ENCODE results near the gene FSTL4. TPM values are rescaled to one million over a fixed set of nuclear protein-coding genes. Genes with fewer than 3 reads are reported as not detected.

FSTL4 gene
- total and polyA plus RNA-seq, 4 donors: 0.08 to 1.4 (median 0.31) TPM

- ATAC-seq (ENCODE audit: insufficient read depth, low FRiP score) (no peak), DNase-seq (no peak)
- no peak overlapping the region for H3K4me3 ChIP-seq
- H3K9ac ChIP-seq (ENCODE audit: insufficient read depth in 1 of 2, low read length in 2 of 2): no peak overlapping the region
- H3K27me3 ChIP-seq (ENCODE audit: control insufficient read depth in 3 of 3, insufficient read depth in 3 of 3, low read length in 2 of 3): peaks cover 0 to 8% (median 0%) of the 10 kb centered on the region in 3 donors
- TF ChIP-seq, protein P1, sequence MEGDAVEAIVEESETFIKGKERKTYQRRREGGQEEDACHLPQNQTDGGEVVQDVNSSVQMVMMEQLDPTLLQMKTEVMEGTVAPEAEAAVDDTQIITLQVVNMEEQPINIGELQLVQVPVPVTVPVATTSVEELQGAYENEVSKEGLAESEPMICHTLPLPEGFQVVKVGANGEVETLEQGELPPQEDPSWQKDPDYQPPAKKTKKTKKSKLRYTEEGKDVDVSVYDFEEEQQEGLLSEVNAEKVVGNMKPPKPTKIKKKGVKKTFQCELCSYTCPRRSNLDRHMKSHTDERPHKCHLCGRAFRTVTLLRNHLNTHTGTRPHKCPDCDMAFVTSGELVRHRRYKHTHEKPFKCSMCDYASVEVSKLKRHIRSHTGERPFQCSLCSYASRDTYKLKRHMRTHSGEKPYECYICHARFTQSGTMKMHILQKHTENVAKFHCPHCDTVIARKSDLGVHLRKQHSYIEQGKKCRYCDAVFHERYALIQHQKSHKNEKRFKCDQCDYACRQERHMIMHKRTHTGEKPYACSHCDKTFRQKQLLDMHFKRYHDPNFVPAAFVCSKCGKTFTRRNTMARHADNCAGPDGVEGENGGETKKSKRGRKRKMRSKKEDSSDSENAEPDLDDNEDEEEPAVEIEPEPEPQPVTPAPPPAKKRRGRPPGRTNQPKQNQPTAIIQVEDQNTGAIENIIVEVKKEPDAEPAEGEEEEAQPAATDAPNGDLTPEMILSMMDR (IDR thresholded peaks at IDR 0.05; ENCODE audit: control extremely low read depth, extremely low read depth): no peak
- peaks cover 0 to 6% (median 0%) of the 10 kb centered on the region in 5 donors for H3K4me1 ChIP-seq (ENCODE audit: control insufficient read depth in 5 of 5, insufficient read depth in 5 of 5, low read length in 5 of 5)
- H3K9me3 ChIP-seq (ENCODE audit: control insufficient read depth in 4 of 4, insufficient read depth in 3 of 4, low read length in 3 of 4): no peaks in the 10 kb centered on the region
- no peaks in the 10 kb centered on the region for H3K36me3 ChIP-seq (ENCODE audit: control insufficient read depth in 4 of 4, insufficient read depth in 4 of 4, low read length in 4 of 4)
- H3K27ac ChIP-seq (ENCODE audit: low read depth in 1 of 2, low read length in 1 of 2): no peak overlapping the region
- WGBS, 2 donors: 88 to 91% methylated on average over 4 of the region's 4 CpGs
Observed at GRCh38 chr5:133533541-133533940, 78.8 kb downstream of the FSTL4 start.

GRCh38 chr5:133531594-133531993 lies 80.7 kb downstream of the FSTL4 start:
- Histone ChIP-seq H3K9me3 (ENCODE audit: control insufficient read depth in 4 of 4, insufficient read depth in 3 of 4, low read length in 3 of 4) (no peaks in the 10 kb centered on the region), H3K27ac (ENCODE audit: low read depth in 1 of 2, low read length in 1 of 2) (no peak overlapping the region), H3K36me3 (ENCODE audit: control insufficient read depth in 4 of 4, insufficient read depth in 4 of 4, low read length in 4 of 4) (no peaks in the 10 kb centered on the region), H3K27me3 (ENCODE audit: control insufficient read depth in 3 of 3, insufficient read depth in 3 of 3, low read length in 2 of 3) (no peaks in the 10 kb centered on the region), H3K9ac (ENCODE audit: insufficient read depth in 1 of 2, low read length in 2 of 2) (no peak overlapping the region), H3K4me3 (no peak overlapping the region), H3K4me1 (ENCODE audit: control insufficient read depth in 5 of 5, insufficient read depth in 5 of 5, low read length in 5 of 5) (peaks cover 0 to 11% (median 4%) of the 10 kb centered on the region in 5 donors)
- DNase-seq (peak in 2 of 3 donors; percentile 43 to 46), ATAC-seq (ENCODE audit: insufficient read depth, low FRiP score) (no peak)
- TF ChIP-seq, protein P1 (IDR thresholded peaks at IDR 0.05; ENCODE audit: control extremely low read depth, extremely low read depth): no peak
- WGBS, 2 donors: 63 to 79% methylated on average over 4 of the region's 4 CpGs

GRCh38 chr5:133531178-133531577 lies 81.2 kb downstream of the FSTL4 start:
- Histone ChIP-seq H3K36me3 (ENCODE audit: control insufficient read depth in 4 of 4, insufficient read depth in 4 of 4, low read length in 4 of 4) (no peaks in the 10 kb centered on the region), H3K9ac (ENCODE audit: insufficient read depth in 1 of 2, low read length in 2 of 2) (no peak overlapping the region), H3K4me3 (no peak overlapping the region), H3K9me3 (ENCODE audit: control insufficient read depth in 4 of 4, insufficient read depth in 3 of 4, low read length in 3 of 4) (no peaks in the 10 kb centered on the region), H3K27me3 (ENCODE audit: control insufficient read depth in 3 of 3, insufficient read depth in 3 of 3, low read length in 2 of 3) (no peaks in the 10 kb centered on the region), H3K4me1 (ENCODE audit: control insufficient read depth in 5 of 5, insufficient read depth in 5 of 5, low read length in 5 of 5) (peaks cover 0 to 11% (median 4%) of the 10 kb centered on the region in 5 donors), H3K27ac (ENCODE audit: low read depth in 1 of 2, low read length in 1 of 2) (no peak overlapping the region)
- DNase-seq (no peak), ATAC-seq (ENCODE audit: insufficient read depth, low FRiP score) (no peak)
- TF ChIP-seq, protein P1 (IDR thresholded peaks at IDR 0.05; ENCODE audit: control extremely low read depth, extremely low read depth): no peak
- 84 to 89% methylated on average over 4 of the region's 4 CpGs for WGBS, 2 donors

- H3K9ac ChIP-seq (ENCODE audit: insufficient read depth in 1 of 2, low read length in 2 of 2): no peak overlapping the region
- no peaks in the 10 kb centered on the region for H3K27me3 ChIP-seq (ENCODE audit: control insufficient read depth in 3 of 3, insufficient read depth in 3 of 3, low read length in 2 of 3)
- DNase-seq (no peak), ATAC-seq (ENCODE audit: insufficient read depth, low FRiP score) (no peak)
- H3K9me3 ChIP-seq (ENCODE audit: control insufficient read depth in 4 of 4, insufficient read depth in 3 of 4, low read length in 3 of 4): no peaks in the 10 kb centered on the region
- H3K27ac ChIP-seq (ENCODE audit: low read depth in 1 of 2, low read length in 1 of 2): no peak overlapping the region
- no peak overlapping the region for H3K4me3 ChIP-seq
- TF ChIP-seq, protein P1 (IDR thresholded peaks at IDR 0.05; ENCODE audit: control extremely low read depth, extremely low read depth): no peak
- 73 to 75% methylated on average over 6 of the region's 6 CpGs for WGBS, 2 donors
- peaks cover 0 to 18% (median 7%) of the 10 kb centered on the region in 5 donors for H3K4me1 ChIP-seq (ENCODE audit: control insufficient read depth in 5 of 5, insufficient read depth in 5 of 5, low read length in 5 of 5)
- no peaks in the 10 kb centered on the region for H3K36me3 ChIP-seq (ENCODE audit: control insufficient read depth in 4 of 4, insufficient read depth in 4 of 4, low read length in 4 of 4)
Observed at GRCh38 chr5:133530270-133530669, 82.1 kb downstream of the FSTL4 start.
